ENCODE measurements around the gene SLC24A4.

Gene SLC24A4, protein sequence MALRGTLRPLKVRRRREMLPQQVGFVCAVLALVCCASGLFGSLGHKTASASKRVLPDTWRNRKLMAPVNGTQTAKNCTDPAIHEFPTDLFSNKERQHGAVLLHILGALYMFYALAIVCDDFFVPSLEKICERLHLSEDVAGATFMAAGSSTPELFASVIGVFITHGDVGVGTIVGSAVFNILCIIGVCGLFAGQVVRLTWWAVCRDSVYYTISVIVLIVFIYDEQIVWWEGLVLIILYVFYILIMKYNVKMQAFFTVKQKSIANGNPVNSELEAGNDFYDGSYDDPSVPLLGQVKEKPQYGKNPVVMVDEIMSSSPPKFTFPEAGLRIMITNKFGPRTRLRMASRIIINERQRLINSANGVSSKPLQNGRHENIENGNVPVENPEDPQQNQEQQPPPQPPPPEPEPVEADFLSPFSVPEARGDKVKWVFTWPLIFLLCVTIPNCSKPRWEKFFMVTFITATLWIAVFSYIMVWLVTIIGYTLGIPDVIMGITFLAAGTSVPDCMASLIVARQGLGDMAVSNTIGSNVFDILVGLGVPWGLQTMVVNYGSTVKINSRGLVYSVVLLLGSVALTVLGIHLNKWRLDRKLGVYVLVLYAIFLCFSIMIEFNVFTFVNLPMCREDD

DNA sequence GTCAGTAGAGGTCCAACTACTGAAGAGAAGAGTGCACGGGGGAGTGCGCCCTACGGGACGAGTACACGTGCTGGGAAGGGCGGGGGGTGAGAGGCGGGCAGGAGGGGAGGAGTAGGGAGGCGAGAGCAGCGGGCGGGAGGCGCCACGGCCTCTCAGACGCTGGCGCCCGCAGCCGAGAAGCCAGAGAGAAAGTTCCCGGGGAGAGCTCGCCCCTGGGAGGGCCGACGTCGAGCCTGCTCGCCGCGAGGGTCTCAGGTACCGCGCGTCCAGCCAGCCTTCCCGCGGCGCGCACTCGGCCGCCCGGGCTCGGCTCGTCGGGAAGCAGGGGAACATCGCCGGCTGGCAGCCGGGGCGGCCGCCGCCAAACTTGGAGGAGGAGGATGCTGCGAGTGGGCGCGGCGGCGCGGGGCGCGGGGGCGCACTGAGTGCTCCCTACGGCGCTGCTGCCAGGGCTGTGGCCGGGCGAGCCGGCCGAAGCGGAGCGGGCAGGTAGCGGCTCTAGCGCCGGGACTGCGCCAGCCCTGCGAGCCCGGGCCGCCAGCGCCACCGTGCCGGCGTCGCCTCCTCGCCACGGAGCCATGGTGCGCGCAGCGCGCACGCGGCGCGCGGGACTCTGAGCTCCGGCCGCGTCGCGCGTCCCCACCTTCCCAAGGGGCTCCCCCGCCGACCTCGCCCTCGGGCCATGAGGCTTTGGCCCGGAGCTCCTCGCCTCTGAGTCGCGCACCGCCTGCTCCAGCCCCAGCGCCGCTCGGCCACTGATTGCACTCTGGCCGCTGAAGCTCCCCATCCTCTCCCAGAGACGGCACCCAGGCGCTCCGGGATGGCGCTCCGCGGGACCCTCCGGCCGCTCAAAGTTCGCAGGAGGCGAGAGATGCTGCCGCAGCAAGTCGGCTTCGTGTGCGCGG, at the start of gene SLC24A4:
SLC24A4 (plus strand) TSS at position 155 of the 905 bp plus-strand sequence; CDS start at position 821, 666 bp downstream.
- peak; percentile 21 for DNase-seq

DNA sequence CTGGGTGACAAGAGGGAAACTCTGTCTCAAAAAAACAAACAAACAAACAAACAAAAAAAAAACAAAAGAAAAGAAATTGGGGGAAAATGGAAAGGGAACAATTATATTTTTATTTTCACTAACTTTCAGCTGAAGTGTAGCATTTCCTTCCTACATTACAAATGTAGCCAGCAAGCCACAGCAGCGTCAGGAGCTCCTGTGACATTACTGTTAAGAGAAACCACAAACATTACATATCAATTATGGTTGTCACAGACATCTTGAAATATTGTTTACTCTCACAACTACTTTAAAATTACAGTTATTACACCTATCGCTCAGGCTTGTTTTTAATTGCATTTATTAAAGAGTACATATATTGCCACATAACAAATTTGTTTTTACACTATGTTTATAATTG, 49.8 kb upstream of the SLC24A4 start:
- no peak for DNase-seq

DNA sequence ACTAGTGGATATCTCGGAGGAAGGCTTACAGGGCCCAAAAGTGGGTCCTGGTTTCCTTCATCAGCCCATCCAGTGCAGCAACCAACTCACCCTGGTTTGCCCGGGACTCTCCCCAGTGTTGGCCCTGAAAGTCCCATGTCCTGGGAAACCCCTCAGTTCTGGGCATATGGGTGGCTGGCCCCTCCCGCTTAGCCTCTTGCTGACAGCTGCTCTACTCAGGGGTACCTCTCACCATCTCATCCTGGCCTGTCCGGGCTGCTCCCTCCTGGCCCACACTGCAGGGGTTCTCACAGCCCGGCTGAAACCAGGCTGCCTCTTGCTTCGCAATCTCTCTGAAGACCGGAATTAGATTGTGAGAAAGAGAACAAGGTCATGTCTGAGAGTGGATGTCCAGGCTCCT, 48.9 kb upstream of the SLC24A4 start:
- DNase-seq: no peak

DNA sequence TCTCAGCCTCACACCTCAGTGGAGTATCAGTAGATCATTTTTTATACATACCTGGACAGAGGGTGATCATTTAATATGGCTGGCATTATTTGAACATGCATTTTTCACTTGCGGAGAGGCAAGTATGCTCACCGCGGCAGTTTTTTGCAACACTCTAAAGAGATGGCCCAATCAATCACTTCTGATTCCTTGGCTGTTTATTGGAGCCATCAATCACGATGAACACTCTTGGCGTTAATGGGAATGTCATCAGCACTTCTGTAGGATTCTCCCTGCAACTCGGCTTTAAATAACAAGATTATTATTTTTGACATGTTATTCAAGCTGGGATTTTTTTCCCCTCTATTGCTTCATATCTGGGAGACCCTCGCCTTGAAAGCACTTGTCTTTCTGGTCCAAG, 46.9 kb upstream of the SLC24A4 start:
- no peak for DNase-seq

DNA sequence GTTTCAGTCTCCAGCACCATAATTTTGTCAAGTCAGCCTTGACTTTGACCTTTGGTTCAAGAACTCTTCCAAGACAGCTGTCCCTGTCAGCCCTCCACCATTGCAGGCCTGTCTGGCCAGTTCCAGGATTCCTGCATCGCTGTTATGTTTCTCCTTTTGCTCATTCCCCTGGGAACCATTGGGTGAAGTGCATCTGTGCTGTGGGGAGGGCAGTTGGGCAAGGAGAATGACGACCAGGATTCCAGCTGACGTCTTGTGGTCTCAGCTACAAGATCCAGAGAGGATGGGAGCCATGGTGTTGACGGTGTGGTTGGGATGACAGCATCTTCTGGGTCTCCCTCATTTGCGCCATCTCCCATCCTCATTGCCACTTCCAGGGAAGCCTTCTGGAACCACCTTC, 45.9 kb upstream of the SLC24A4 start:
- no peak for DNase-seq

DNA sequence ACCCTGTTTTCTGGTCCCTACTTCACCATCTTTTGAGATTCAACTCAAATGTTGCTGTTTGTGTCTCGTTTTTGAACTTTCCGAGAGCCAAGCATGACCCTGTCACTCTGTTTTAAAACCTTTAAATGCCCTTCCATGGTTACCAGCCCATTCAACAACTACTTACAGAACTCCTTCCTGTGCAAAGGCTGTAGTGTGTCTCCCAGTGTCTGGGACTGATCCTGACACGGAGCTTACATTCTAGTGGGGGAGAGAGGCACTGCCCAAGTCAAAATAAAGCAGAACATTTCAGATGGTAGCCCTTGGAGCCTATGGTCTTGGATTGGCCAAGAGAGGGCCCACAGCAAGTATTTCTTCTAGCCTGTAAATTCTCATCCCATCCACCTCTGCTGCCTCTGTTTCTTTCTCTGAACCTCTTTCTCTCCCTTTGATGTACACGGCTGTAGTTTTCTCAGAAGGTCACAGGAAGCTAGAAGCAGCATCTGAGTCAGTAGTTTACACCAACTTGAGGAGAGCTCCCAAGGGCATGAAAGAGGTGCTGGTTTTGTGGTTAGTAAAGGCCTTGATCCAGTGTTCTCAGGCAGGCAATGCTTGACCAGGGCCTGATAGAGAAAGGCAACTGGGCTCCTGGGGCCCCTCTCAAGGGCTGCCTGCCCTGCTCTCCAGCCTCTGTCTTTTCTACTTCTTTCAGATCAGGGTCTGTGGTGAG, 42.3 kb upstream of the SLC24A4 start:
- no peak for DNase-seq

DNA sequence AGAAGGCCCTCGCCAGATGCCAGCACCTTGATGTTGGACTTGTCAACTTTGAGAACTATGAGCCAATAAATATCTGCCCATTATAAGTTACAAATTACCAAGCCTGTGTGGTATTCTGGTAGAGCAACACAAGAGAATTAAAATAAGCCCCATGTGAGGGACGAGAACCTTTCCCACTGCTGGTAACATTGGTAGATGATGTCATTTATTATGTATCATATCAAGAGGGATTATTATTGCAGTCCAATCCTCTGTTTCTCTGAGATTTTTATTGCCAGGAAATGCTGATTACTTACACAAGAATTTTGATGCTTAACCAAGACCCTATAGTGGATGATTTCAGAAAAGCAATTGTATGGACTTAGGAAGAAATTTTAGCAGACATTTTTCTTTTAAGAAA, 40.3 kb upstream of the SLC24A4 start:
- no peak for DNase-seq

DNA sequence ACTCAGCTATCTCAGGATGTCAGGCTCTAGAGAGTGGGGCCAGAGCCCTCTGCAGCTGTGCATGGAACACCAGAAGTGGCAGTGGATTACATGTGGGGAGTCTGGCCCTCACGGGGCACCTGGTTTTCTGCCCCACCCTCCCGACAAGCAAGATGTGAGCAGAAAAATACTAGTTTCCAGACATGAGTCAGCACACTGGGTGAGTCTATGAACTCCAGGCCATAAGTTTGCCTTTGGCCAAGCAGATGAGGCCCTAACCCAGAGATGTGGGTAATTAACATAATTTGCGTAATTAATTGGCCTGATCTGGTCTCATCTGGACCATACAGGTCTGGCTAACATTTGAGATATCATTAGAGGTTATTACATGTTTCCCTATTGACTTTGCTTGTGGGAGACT, 37.7 kb upstream of the SLC24A4 start:
- DNase-seq: no peak

DNA sequence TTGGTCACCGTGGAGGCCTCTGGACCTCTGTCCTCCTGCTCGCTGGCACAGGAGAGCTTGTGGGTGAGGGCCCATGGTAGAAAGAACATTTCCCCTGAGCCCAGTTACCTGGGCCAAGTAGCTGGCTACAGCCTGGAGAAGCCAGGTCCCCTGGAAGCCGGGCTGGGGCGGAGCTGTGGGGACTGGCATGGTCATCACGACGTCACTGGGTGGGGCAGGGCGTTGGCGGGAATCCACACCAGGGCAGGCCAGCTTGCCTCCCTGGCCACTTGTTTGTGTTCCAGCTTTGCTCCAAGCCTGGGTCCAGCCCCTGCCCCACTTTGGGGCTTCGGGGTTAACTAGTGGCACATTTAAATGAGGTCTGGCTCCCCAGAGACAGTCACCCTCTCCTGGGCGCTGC, 35.0 kb upstream of the SLC24A4 start:
- DNase-seq: no peak

DNA sequence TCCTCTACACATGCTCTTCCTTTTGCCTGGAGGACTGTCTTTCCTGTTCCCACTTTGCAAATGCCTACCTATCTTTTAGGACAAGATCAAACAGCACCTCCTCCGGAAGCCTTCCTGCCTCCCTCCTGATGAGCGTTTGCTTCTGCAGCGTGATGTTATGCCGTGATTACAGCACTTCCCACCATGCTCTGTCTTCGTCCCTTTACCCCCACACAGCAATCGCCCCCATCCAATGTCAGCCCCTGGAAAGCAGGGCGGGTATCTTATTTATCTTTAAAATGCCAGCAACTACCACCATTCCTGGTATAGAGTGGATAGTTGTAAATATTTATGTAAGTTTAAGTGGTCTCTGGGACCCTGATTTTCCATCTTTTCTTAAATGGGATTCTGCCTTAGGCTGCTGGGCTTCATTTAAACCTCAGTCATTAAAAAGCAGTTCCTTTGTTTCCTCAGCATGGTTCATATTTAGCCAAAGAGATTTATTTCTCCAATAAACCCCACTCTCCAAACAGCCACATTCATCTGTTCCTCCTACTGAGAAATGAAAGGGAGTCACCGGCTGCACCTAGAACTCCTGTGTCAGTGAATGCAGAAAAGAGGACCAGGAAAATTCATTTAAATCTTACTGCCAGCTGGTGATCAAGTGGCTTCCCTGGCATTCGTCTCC, 33.8 kb upstream of the SLC24A4 start:
- DNase-seq: no peak

DNA sequence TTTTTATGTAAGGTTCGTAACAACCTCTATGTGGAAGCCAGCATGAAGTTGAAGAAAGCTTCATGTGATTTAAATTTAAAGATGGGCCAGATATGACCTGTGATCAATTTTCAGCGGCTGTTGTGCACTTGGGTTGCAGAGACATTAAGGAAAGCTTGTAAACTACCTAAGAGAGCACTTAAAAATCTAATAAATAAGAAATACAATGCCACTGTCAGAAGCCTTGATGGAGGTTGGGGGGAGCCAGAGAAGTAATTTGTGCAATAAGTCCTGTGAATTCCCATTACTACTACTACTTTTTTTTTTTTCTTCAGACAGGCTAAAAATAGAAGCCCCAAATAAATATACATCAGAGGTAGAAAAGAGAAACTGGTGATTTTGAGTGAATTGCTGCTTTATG, 30.3 kb upstream of the SLC24A4 start:
- DNase-seq: no peak

DNA sequence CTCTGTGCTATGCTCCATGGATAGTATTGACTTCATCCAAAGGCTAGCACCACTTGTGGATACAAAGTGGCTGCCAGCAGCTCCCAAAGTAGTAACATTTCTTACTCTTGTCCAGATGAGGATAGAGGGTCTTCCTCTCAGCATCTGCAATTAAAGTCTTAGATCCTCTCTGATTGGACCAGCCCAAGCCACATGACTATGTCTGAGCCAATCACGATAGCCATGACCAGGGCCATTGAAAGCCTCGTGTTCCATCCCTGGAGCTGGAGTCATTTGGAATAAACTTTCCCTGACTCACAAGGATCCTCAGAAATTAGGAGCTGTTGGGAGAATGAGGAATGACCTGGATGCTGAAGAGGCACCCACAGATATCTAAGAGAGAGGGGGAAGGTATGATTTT, 28.5 kb upstream of the SLC24A4 start:
- no peak for DNase-seq

DNA sequence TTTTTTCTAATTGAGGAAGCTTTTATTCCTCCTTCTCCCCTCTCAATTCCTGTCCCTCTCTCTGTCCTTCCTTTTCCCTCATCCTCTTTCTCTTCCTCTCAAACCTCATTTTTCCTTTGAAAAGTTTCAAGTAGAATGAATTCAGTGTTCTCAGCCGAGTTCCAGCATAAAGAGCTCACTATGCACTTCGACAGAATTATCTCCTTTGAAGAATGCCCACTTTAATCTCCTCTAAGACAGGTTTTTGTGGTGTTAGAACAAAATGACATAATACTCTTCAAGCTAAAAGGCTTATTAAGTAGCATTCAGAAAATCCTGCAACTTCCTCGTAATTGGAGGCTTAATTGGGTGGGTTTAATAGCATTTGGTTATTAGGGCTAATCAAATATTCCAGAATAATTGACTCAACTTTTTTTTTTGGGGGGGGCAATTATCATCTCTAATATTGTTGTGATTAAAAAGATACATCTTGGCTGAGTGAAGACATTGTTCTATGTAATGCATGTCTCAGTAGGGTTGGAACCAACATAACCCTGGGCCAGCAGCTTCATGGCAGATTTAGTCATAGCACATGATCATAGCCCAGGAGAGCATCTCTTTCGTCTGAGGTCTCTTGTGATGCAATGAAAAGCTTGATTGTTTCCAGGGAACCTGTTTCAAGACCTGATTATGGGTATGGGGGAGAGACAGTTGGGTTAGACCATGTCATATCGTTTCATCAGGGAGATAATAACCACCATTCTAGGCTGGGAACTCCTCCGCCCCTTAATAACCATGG, 25.0 kb upstream of the SLC24A4 start:
- DNase-seq: no peak

DNA sequence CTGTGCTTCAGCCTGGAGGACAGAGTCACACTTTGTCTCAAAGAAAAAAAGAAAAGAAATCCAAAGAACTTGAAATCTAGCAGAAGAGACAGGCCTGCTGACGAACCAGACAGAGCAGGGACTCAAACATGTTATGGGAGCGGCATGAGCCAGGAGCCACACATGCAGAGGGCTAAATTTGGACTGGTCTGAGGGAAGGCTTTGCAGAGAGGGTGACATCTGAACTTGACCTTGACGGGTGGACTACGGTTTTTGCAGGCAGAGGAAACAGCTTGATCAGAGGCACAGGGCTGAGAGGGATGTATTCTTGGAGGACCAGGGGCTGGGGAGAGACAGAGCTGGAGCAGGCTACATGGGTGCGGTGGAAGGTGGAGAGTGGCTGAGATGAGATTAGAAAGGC, 20.5 kb upstream of the SLC24A4 start:
- no peak for DNase-seq

DNA sequence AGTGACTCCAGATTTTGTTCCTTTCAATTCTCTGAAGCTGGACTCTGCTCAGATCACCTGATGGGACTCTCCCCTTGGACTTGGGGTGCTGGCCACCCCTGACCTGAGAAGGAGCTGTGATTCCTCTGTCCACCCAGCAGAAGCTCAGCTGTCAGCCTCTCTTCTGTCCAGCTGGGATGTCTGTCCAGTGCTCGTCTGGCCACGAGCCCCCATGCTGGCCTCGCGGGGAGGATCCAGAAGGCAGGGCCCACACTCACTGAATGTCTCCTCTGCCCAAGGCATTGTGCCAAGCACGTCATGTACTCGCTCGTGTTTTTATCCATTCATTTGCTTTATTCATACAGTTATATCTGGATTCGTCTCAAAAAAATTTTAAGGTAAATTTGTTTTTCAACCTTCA, 14.2 kb upstream of the SLC24A4 start:
- no peak for DNase-seq

DNA sequence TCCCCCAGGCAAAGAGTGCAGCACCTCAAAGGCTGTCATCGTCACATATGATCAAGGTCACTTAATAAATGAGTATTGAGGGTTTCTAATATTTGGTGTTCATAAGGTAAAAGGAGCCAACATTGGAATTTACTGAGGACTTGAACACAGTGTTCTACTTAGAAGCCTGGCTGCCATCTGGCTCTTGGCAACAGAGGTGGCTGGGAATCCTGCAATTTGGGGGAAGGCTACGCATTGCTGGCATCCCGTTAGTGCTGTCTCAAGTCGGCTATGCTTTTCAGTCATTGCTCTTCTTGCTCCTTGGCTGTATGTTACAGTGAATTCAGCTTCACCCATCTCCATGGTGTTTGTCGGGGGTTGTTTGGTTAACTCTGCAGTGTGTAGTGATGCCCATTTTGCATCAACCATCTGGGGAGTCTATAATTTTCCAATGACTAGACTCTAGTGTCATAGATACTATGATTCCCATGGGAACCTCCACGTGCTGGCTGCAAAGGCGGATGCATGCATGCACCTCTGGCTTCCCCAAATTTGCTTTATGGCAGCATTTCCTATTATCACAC, 12.9 kb upstream of the SLC24A4 start:
- DNase-seq: no peak

DNA sequence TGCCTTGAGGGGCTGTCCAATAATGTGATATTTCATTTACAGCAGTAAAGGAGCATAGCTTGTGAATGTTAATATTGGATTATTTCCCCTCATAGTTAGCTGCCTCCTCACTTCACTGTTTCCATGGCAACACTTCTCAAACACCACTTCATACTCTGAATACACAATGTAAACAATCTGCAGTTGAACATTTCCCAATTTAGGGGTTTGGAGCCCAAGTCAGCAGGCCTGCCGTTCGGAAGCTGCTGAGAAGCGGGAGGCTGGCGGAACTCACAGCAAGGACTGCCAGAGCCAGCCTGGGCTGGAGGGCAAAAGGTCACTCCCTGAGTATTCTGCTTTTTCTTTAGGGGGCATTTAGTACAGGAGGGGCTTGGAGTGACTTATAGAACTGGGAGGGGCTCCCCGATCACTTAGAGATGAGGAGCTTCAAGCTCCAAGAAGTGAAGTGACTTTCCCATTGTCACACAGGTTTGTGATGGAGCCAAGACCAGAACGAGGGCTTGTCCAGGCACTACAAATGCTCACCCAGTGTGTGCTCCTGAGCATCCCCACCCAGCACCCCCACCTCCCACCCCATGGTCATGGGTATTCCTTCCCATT, 12.1 kb upstream of the SLC24A4 start:
- peak; percentile 3 for DNase-seq

DNA sequence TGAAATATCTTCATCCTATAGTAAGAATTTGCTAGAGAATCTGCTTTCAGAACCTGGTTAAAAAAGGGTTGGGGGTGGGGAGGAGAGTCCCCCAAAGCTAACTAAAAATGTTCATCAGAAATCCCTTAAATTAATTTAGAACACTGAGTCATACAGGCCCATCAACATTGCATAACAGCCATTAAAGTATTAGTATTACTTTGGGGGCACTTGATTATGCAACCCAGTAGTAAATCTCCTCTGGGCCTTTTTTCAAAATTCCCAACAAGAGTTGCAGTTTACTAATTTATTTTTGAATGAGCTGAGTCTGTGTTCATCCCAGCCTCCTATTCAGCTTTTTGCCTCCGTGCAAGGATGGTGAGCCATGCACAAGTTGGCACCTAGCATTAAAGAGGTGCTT, 8.8 kb upstream of the SLC24A4 start:
- no peak for DNase-seq

DNA sequence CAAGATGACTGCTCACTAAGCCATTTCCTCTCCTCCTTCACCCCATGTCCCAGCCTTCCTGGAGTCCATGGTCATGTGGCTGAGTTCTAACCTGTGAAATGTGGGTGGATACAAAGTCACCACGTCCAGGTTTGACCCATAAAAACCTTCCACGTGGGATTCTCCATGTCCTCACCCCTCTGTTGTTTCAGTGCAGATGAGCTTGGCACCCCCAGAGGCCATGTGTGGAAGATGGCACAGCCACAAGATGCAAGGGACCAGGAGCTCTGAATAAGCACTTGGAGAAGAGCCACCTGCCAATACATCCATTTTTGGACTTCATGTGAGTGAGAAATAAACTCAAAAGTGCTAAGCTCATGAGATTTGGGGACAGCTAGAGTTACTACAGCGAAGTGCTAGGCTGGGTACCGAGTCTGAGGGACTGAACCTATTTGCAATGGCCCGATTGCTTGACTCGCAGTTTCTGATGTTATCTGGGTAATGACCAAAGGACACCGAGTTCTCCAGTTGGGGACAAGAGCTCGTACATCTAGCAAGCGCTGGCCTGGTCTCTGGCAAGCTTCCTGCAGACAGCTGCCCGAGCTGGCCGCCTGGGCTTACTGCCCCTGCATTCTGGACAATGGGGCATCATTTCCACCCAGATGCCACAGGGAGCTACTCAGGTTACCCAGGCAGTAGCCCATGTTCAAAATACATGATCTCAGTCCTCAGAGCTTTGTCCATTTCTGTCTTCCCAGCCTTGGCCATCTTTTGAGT, 7.7 kb upstream of the SLC24A4 start:
- no peak for DNase-seq

DNA sequence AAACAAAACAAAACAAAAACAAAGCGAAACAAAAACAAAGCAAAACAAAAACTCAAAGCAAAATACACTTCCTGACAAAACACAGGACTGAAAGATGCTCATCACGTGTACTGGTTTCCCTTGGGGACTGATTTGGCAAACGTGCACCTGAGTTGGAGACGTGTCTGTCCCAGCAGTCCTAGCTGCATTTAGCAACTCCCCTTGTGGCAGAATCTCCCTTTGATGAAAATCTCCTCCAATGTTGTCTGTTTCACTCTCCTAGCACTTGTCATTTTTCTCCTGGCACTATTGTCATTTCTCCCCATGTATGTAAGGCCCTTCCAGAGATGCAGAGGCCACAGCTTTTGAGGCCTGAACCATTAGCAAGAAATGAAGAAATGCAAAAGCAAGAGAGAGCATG, 6.8 kb upstream of the SLC24A4 start:
- DNase-seq: no peak

All from NCI-H1105 (cell line).